ENCODE data around the gene CTDNEP1.

Gene CTDNEP1

GRCh38 chr17:7222093-7222971, 29.2 kb downstream of the CTDNEP1 start:
- H3K27ac Mint-ChIP-seq = peak overlapping the region; percentile 29
- no peak for DNase-seq (ENCODE audit: low spot score in 2 of 2)
- H3K4me3 Mint-ChIP-seq = no peak overlapping the region
- no peaks in the 10 kb centered on the region for H3K27me3 Mint-ChIP-seq
- peaks cover 14% of the 10 kb centered on the region for H3K36me3 Mint-ChIP-seq
- no peak for ATAC-seq (ENCODE audit: low read depth)
- peaks cover 20% of the 10 kb centered on the region for H3K4me1 Mint-ChIP-seq
- H3K9me3 Mint-ChIP-seq = no peaks in the 10 kb centered on the region

GRCh38 chr17:7221278-7222092, 30.0 kb downstream of the CTDNEP1 start:
- peak overlapping the region; percentile 86 for H3K27ac Mint-ChIP-seq
- ATAC-seq (ENCODE audit: low read depth) = no peak
- H3K36me3 Mint-ChIP-seq = peaks cover 12% of the 10 kb centered on the region
- no peak for DNase-seq (ENCODE audit: low spot score in 2 of 2)
- H3K9me3 Mint-ChIP-seq = no peaks in the 10 kb centered on the region
- H3K4me3 Mint-ChIP-seq = peak overlapping the region; percentile 95
- H3K27me3 Mint-ChIP-seq = no peaks in the 10 kb centered on the region
- H3K4me1 Mint-ChIP-seq = peaks cover 23% of the 10 kb centered on the region

GRCh38 chr17:7220593-7221277, 30.8 kb downstream of the CTDNEP1 start:
- H3K36me3 Mint-ChIP-seq = peaks cover 9% of the 10 kb centered on the region
- peaks cover 4% of the 10 kb centered on the region for H3K27me3 Mint-ChIP-seq
- peak overlapping the region; percentile 95 for H3K4me3 Mint-ChIP-seq
- peak overlapping the region; percentile 86 for H3K27ac Mint-ChIP-seq
- ATAC-seq (ENCODE audit: low read depth) = peak; percentile 68
- H3K9me3 Mint-ChIP-seq = no peaks in the 10 kb centered on the region
- DNase-seq (ENCODE audit: low spot score in 2 of 2) = peak in 1 of 2 donors; percentile 38
- H3K4me1 Mint-ChIP-seq = peaks cover 30% of the 10 kb centered on the region

- ATAC-seq (ENCODE audit: low read depth) = peak; percentile 69
- no peaks in the 10 kb centered on the region for H3K9me3 Mint-ChIP-seq
Measured at GRCh38 chr17:7219812-7220592, 31.5 kb downstream of the CTDNEP1 start, which contains the start of the genes ACADVL and DLG4. Gene ACADVL, plus strand, starts transcription at chr17:7219938. Its CDS starts 47 bp downstream, at chr17:7219985. Gene DLG4, minus strand, starts transcription at chr17:7219836.

GRCh38 chr17:7219229-7219811, 32.2 kb downstream of the CTDNEP1 start:
- peak overlapping the region; percentile 86 for H3K27ac Mint-ChIP-seq
- H3K27me3 Mint-ChIP-seq = peaks cover 4% of the 10 kb centered on the region
- H3K4me3 Mint-ChIP-seq = peak overlapping the region; percentile 95
- H3K4me1 Mint-ChIP-seq = peaks cover 39% of the 10 kb centered on the region
- DNase-seq (ENCODE audit: low spot score in 2 of 2) (no peak), ATAC-seq (ENCODE audit: low read depth) (no peak)
- H3K9me3 Mint-ChIP-seq = no peaks in the 10 kb centered on the region
- H3K36me3 Mint-ChIP-seq = peaks cover 9% of the 10 kb centered on the region

More at GRCh38 chr17:7219812-7220592, 31.5 kb downstream of the CTDNEP1 start, which contains the start of the genes ACADVL and DLG4:
- H3K4me3 Mint-ChIP-seq = peak within 1 kb of the TSS; percentile 95
- peaks cover 4% of the 10 kb centered on the region for H3K27me3 Mint-ChIP-seq
- DNase-seq (ENCODE audit: low spot score in 2 of 2) = peak; percentile 40 to 69
- peaks cover 33% of the 10 kb centered on the region for H3K4me1 Mint-ChIP-seq
- H3K36me3 Mint-ChIP-seq = peaks cover 9% of the 10 kb centered on the region
- H3K27ac Mint-ChIP-seq = peak within 1 kb of the TSS; percentile 86

GRCh38 chr17:7218758-7219157, 32.8 kb downstream of the CTDNEP1 start:
- H3K36me3 Mint-ChIP-seq = peaks cover 5% of the 10 kb centered on the region
- H3K9me3 Mint-ChIP-seq = no peaks in the 10 kb centered on the region
- H3K4me1 Mint-ChIP-seq = peaks cover 44% of the 10 kb centered on the region
- peaks cover 4% of the 10 kb centered on the region for H3K27me3 Mint-ChIP-seq
- DNase-seq (ENCODE audit: low spot score in 2 of 2) = no peak
- H3K27ac Mint-ChIP-seq = no peak overlapping the region
- ATAC-seq (ENCODE audit: low read depth) = no peak
- H3K4me3 Mint-ChIP-seq = peak overlapping the region; percentile 57

- Mint-ChIP-seq H3K4me1 (peaks cover 50% of the 10 kb centered on the region), H3K36me3 (no peaks in the 10 kb centered on the region), H3K27me3 (peaks cover 6% of the 10 kb centered on the region), H3K27ac (no peak overlapping the region), H3K9me3 (no peaks in the 10 kb centered on the region), H3K4me3 (peak overlapping the region; percentile 46)
- no peak for DNase-seq (ENCODE audit: low spot score in 2 of 2)
- ATAC-seq (ENCODE audit: low read depth) = no peak
Measured at GRCh38 chr17:7218166-7218565, 33.4 kb downstream of the CTDNEP1 start.

- no peak for ATAC-seq (ENCODE audit: low read depth)
- H3K4me3 Mint-ChIP-seq = peak overlapping the region; percentile 47
- no peaks in the 10 kb centered on the region for H3K36me3 Mint-ChIP-seq
- peaks cover 6% of the 10 kb centered on the region for H3K27me3 Mint-ChIP-seq
- H3K9me3 Mint-ChIP-seq = no peaks in the 10 kb centered on the region
- H3K27ac Mint-ChIP-seq = no peak overlapping the region
- no peak for DNase-seq (ENCODE audit: low spot score in 2 of 2)
- H3K4me1 Mint-ChIP-seq = peaks cover 50% of the 10 kb centered on the region
Measured at GRCh38 chr17:7217113-7217987, 34.2 kb downstream of the CTDNEP1 start.

GRCh38 chr17:7216242-7217112, 35.1 kb downstream of the CTDNEP1 start:
- no peak for DNase-seq (ENCODE audit: low spot score in 2 of 2)
- no peak for ATAC-seq (ENCODE audit: low read depth)
- Mint-ChIP-seq H3K27me3 (peaks cover 9% of the 10 kb centered on the region), H3K9me3 (no peaks in the 10 kb centered on the region), H3K36me3 (no peaks in the 10 kb centered on the region), H3K4me1 (peaks cover 48% of the 10 kb centered on the region), H3K27ac (peak overlapping the region; percentile 90), H3K4me3 (peak overlapping the region; percentile 21)

- peak overlapping the region; percentile 90 for H3K27ac Mint-ChIP-seq
- H3K36me3 Mint-ChIP-seq = no peaks in the 10 kb centered on the region
- peaks cover 9% of the 10 kb centered on the region for H3K27me3 Mint-ChIP-seq
- peak overlapping the region; percentile 21 for H3K4me3 Mint-ChIP-seq
- H3K9me3 Mint-ChIP-seq = no peaks in the 10 kb centered on the region
- H3K4me1 Mint-ChIP-seq = peaks cover 42% of the 10 kb centered on the region
- ATAC-seq (ENCODE audit: low read depth) = no peak
- no peak for DNase-seq (ENCODE audit: low spot score in 2 of 2)
Measured at GRCh38 chr17:7215652-7216180, 35.8 kb downstream of the CTDNEP1 start.

GRCh38 chr17:7215136-7215638, 36.3 kb downstream of the CTDNEP1 start:
- peaks cover 38% of the 10 kb centered on the region for H3K4me1 Mint-ChIP-seq
- H3K27me3 Mint-ChIP-seq = peaks cover 9% of the 10 kb centered on the region
- ATAC-seq (ENCODE audit: low read depth) (no peak), DNase-seq (ENCODE audit: low spot score in 2 of 2) (no peak)
- H3K4me3 Mint-ChIP-seq = peak overlapping the region; percentile 96
- no peaks in the 10 kb centered on the region for H3K36me3 Mint-ChIP-seq
- no peaks in the 10 kb centered on the region for H3K9me3 Mint-ChIP-seq
- peak overlapping the region; percentile 98 for H3K27ac Mint-ChIP-seq
